BE2C (cell line): ENCODE measurements around the gene ZFAND2B.

Experiments used
- DNase-seq: peaks from one replicate; pipeline ENCODE4 v3.0.0-alpha.2; 2020
- H3K27me3 ChIP-seq: fragments of 250-450 bp; sonication (Bioruptor Pico); 2 replicates; pipeline ENCODE4 v1.5.1; 2020; ENCODE audit warnings: mild to moderate bottlenecking
- H3K36me3 ChIP-seq: fragments of 250-450 bp; sonication (Bioruptor Pico); 2 replicates; pipeline ENCODE4 v1.5.1; 2020; ENCODE audit warnings: mild to moderate bottlenecking
- H3K4me1 ChIP-seq: fragments of 250-450 bp; sonication (Bioruptor Pico); 2 replicates; pipeline ENCODE4 v1.5.1; 2020
- H3K4me3 ChIP-seq: 2 replicates; pipeline ENCODE4 v1.5.1; 2011; ENCODE audit warnings: low read depth, low read length
- H3K9me3 ChIP-seq: fragments of 250-450 bp; sonication (Bioruptor Pico); 2 replicates; pipeline ENCODE4 v1.5.1; 2020
- TF ChIP-seq, protein P1 (sequence below): IDR thresholded peaks from 2 replicates; pipeline ENCODE4 v1.5.1; 2012; ENCODE audit warnings: mild to moderate bottlenecking, low read depth, low read length

Gene ZFAND2B

DNA sequence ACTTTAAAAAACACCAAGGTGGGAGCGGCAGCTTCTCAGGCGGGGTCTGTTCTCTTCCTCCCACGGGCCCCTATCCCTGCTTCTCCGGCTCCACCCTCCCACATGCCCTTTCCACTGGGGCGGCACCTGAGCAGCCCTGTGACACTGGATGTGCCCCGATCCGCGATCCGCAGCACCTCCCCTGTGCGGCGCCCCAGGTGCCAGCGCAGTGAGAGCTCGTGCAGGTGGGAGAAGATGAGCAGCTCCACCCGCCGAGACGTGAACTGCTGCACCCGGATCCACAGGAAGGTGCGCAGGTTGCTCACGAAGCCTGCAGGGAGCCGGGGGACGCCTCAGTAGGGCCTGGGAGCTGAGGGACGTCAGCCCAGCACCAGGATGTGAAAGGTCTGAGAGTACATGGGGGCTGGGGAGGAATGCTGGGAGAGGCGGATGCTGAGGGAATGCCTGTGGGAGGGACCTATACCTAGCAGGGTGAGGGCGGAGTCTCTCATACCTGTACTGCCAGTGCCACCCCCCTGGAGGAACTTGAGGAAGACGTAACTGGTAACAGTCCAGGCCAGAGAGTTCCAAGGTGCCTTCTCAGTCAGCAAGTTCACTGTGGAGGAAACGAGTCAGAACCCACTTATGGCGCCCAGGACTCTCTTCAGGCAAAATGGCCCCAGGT lies 9.4 kb downstream of the ZFAND2B start:
- Histone ChIP-seq H3K27me3 (no peaks in the 10 kb centered on the region), H3K36me3 (peaks cover 69% of the 10 kb centered on the region), H3K4me3 (no peak overlapping the region), H3K4me1 (peaks cover 5% of the 10 kb centered on the region), H3K9me3 (no peaks in the 10 kb centered on the region)
- DNase-seq, result no peak
- TF ChIP-seq, protein P1, sequence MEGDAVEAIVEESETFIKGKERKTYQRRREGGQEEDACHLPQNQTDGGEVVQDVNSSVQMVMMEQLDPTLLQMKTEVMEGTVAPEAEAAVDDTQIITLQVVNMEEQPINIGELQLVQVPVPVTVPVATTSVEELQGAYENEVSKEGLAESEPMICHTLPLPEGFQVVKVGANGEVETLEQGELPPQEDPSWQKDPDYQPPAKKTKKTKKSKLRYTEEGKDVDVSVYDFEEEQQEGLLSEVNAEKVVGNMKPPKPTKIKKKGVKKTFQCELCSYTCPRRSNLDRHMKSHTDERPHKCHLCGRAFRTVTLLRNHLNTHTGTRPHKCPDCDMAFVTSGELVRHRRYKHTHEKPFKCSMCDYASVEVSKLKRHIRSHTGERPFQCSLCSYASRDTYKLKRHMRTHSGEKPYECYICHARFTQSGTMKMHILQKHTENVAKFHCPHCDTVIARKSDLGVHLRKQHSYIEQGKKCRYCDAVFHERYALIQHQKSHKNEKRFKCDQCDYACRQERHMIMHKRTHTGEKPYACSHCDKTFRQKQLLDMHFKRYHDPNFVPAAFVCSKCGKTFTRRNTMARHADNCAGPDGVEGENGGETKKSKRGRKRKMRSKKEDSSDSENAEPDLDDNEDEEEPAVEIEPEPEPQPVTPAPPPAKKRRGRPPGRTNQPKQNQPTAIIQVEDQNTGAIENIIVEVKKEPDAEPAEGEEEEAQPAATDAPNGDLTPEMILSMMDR, result no peak

DNA sequence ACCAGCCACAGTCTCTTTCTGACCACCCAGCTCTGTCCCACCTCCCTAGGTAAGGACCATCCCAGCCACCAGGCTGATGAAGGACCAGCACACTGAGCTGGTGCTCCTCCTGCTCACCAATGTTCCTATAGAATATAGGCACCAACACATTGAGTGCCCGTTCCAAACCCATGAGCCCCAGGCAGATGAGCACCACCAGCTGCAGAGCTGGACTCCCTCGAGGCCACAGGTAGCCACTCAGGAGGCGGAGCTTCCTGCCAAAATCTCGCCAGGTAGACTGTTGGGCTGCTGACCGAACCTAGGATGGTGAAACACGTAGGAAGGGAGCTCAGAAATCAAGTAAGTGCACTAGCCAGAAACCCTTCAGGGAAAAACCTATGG lies 9.9 kb downstream of the ZFAND2B start:
- Histone ChIP-seq H3K9me3 (no peaks in the 10 kb centered on the region), H3K4me3 (no peak overlapping the region), H3K27me3 (no peaks in the 10 kb centered on the region), H3K36me3 (peaks cover 71% of the 10 kb centered on the region), H3K4me1 (peaks cover 5% of the 10 kb centered on the region)
- TF ChIP-seq, protein P1, result no peak
- DNase-seq, result no peak

DNA sequence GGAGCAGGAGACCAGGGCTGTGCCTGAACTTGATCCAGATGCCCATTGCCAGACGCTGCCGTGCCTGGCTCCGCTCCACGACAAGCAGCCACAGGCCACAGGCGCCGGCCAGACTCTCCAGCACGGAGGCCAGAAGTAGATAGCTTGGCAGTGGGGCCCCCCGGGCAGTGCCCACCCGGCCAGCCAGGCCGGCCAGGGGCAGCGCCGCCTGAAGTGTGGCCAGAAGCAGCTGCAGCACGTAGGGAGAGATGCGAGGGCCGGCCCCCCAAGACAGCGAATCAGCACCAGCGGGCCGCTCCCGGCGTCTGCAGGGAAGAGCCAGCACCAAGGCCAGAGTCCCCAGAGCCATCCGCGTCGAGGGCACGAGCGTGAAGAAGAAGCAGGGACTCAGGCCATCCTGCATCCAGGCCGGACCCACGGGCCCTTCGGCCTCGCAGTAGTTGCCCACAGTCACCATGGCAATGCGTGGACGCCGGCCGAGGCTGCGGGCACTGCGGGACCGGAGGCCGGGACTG lies 11.7 kb downstream of the ZFAND2B start:
- H3K4me1 ChIP-seq, result peaks cover 5% of the 10 kb centered on the region
- H3K27me3 ChIP-seq, result no peaks in the 10 kb centered on the region
- peak; percentile 85 for DNase-seq
- H3K9me3 ChIP-seq, result no peaks in the 10 kb centered on the region
- TF ChIP-seq, protein P1, result no peak
- peaks cover 59% of the 10 kb centered on the region for H3K36me3 ChIP-seq
- H3K4me3 ChIP-seq, result peak overlapping the region; percentile 85

DNA sequence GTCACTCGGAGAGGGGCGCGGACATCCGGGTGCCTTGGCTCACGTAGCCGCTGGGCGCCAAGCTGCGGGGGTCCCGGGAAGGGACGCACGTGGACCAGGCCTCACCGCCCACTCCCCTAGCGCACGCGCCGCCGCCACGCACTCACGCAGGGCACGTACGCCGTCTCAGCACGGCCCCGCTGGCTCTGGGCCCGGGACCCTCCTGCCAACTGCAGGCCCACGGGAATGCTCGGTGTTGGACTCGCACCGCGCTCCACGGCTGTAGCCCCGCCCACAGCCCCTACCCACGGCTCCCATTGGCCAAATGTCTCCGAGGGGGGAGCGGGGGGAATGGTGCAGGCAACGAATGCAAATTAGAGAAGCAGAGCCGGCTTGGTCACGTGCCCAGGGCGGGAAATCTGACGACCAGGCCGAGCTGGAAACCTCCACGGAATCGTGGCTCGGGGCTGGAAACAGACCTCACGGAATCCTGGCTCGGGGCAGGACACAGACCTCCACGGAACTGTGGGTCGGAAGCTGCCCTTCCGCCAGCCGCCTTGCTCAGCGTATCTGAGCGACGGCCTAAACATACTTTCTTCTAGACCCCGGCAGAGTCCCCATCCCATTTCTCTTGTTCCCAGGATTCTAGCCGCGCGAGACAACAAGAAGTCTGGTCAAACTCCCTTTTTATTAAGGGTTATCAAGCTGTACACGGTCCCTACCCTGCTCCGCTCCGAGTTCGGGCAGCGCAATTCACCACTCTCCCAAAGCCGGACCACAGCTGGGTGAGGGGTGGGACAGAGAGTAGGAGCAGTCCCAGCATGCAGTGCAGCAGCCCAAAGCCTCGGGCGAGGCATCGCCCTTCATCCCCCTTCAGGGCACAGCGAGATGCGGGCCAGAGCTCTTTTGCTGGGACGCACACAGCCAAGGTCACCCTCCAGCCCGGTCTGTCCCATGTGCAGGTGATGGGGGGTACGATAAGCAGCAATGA lies 12.4 kb downstream of the ZFAND2B start, which contains the start of gene ABCB6:
ABCB6 (minus strand) TSS at position 227 of the 970 bp plus-strand sequence. CDS start 285 bp downstream, outside the sequence.
- no peaks in the 10 kb centered on the region for H3K27me3 ChIP-seq
- peak within 1 kb of the TSS; percentile 85 for H3K4me3 ChIP-seq
- H3K36me3 ChIP-seq, result peaks cover 59% of the 10 kb centered on the region
- peak; percentile 100 for DNase-seq
- TF ChIP-seq, protein P1, result no peak
- peaks cover 5% of the 10 kb centered on the region for H3K4me1 ChIP-seq
- no peaks in the 10 kb centered on the region for H3K9me3 ChIP-seq

DNA sequence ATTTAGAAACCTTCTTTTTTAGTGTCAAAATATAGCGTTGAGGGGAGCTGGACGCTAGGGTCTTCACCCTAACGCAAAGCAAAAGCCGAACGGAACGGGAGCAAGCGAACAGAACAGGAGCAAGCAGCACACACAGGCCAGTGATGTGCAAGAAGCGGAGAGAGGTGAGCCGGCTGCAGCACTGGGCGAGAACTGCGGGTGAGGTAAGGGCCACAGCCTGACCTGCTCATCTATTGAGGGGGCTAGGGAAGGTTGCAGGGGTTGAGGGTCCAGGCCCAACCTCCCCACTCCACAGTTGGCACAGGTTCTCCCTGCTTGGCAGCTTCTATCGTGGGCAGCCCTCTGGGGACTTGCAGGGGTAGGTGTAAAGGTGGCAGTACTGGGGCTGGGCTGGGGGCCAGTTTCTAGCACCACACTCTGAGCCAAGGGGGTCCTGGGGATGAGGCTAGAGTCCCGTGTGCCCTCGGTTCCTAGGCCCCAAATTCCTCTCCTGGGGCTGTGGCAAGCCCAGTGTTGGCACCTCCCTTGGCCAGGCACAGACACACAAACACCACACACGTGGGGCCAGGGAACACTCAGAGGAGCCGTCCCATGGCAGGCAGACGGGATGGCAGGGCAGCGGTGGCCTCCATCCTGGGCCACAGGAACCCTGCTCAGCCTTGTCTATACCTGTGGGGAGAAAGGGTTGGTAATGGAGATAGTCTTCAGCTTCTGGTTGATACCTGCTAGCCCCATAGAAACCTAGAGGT lies 13.4 kb downstream of the ZFAND2B start:
- Histone ChIP-seq H3K27me3 (no peaks in the 10 kb centered on the region), H3K4me1 (peaks cover 5% of the 10 kb centered on the region), H3K4me3 (no peak overlapping the region), H3K9me3 (no peaks in the 10 kb centered on the region), H3K36me3 (peaks cover 58% of the 10 kb centered on the region)
- no peak for DNase-seq
- TF ChIP-seq, protein P1, result no peak
